ENCODE data around the gene DTHD1. TPM values are rescaled to one million over a fixed set of nuclear protein-coding genes. Genes with fewer than 3 reads are reported as not detected.

The DTHD1 gene
- total RNA-seq, 4 donors from 2014 or later, result 0.68 to 1.3 TPM; not detected in 2

- in situ Hi-C loops (cut with MboI; ENCODE audit: low pct_ligation_motif_present in 1 of 4, low pct_unique_long_range_greater_than_20kb in 1 of 4, low sequenced_read_pairs in 3 of 4), result loop anchor here (10.0 to 25.0 kb wide), 2 partner anchors 1031 to 1033 kb away; no protein-coding TSS in a partner anchor
- H3K4me3 ChIP-seq, result no peak overlapping the region
- no peak overlapping the region for H3K27ac ChIP-seq
- H3K36me3 ChIP-seq, result no peaks in the 10 kb centered on the region
- TF ChIP-seq POLR2A (IDR thresholded peaks at IDR 0.05) (no peak), CTCF (IDR thresholded peaks at IDR 0.05) (no peak), EP300 (IDR thresholded peaks at IDR 0.05; ENCODE audit: low read depth) (no peak), POLR2AphosphoS5 (IDR thresholded peaks at IDR 0.05) (no peak)
- intact Hi-C loops (cut with DNase I; ENCODE audit: low total_unique reads), result no loop called here
- 17 to 24% methylated on average over 2 of the region's 2 CpGs for WGBS, 2 donors (ENCODE audit: low coverage in 1 of 2)
- H3K9me3 ChIP-seq, result no peaks in the 10 kb centered on the region
- peaks cover 0 to 4% (median 0%) of the 10 kb centered on the region in 4 donors for H3K4me1 ChIP-seq
- H3K27me3 ChIP-seq, result peaks cover 3% of the 10 kb centered on the region
- DNase-seq, result no peak
Observed at GRCh38 chr4:36353998-36354397, 72.6 kb downstream of the DTHD1 start.

GRCh38 chr4:36358173-36358572 lies 76.8 kb downstream of the DTHD1 start:
- Histone ChIP-seq H3K27me3 (peaks cover 3% of the 10 kb centered on the region), H3K4me1 (no peaks in the 10 kb centered on the region), H3K9me3 (no peaks in the 10 kb centered on the region), H3K36me3 (no peaks in the 10 kb centered on the region), H3K27ac (no peak overlapping the region), H3K4me3 (no peak overlapping the region)
- in situ Hi-C loops (cut with MboI; ENCODE audit: low pct_ligation_motif_present in 1 of 4, low pct_unique_long_range_greater_than_20kb in 1 of 4, low sequenced_read_pairs in 3 of 4), result loop anchor here (10.0 to 25.0 kb wide), 2 partner anchors 1027 to 1029 kb away; no protein-coding TSS in a partner anchor
- intact Hi-C loops (cut with DNase I; ENCODE audit: low total_unique reads), result no loop called here
- 74 to 82% methylated on average over 3 to 4 of the region's 4 CpGs for WGBS, 2 donors (ENCODE audit: low coverage in 1 of 2)
- TF ChIP-seq EP300 (IDR thresholded peaks at IDR 0.05; ENCODE audit: low read depth), result no peak
- no peak for TF ChIP-seq POLR2A (IDR thresholded peaks at IDR 0.05)
- no peak for TF ChIP-seq POLR2AphosphoS5 (IDR thresholded peaks at IDR 0.05)
- TF ChIP-seq CTCF (IDR thresholded peaks at IDR 0.05), result no peak
- no peak for DNase-seq

GRCh38 chr4:36360755-36361154 lies 79.3 kb downstream of the DTHD1 start:
- in situ Hi-C loops (cut with MboI; ENCODE audit: low pct_ligation_motif_present in 1 of 4, low pct_unique_long_range_greater_than_20kb in 1 of 4, low sequenced_read_pairs in 3 of 4), result loop anchor here in 3 of 4 donors (25.0 kb wide), 1 partner anchor 1027 kb away; no protein-coding TSS in a partner anchor
- H3K27ac ChIP-seq, result no peak overlapping the region

GRCh38 chr4:36363024-36363423 lies 81.6 kb downstream of the DTHD1 start:
- Histone ChIP-seq H3K4me1 (no peaks in the 10 kb centered on the region), H3K36me3 (no peaks in the 10 kb centered on the region), H3K9me3 (no peaks in the 10 kb centered on the region), H3K27ac (no peak overlapping the region), H3K27me3 (no peaks in the 10 kb centered on the region), H3K4me3 (no peak overlapping the region)
- DNase-seq, result no peak
- in situ Hi-C loops (cut with MboI; ENCODE audit: low pct_ligation_motif_present in 1 of 4, low pct_unique_long_range_greater_than_20kb in 1 of 4, low sequenced_read_pairs in 3 of 4), result loop anchor here in 3 of 4 donors (25.0 kb wide), 1 partner anchor 1024 kb away; no protein-coding TSS in a partner anchor
- intact Hi-C loops (cut with DNase I; ENCODE audit: low total_unique reads), result no loop called here
- 79% methylated on average over 2 of the region's 2 CpGs; no CpG with 5 or more reads in 1 of the 2 donors for WGBS, 2 donors (ENCODE audit: low coverage in 1 of 2)
- TF ChIP-seq POLR2AphosphoS5 (IDR thresholded peaks at IDR 0.05) (no peak), EP300 (IDR thresholded peaks at IDR 0.05; ENCODE audit: low read depth) (no peak), POLR2A (IDR thresholded peaks at IDR 0.05) (no peak)

More at GRCh38 chr4:36360755-36361154, 79.3 kb downstream of the DTHD1 start:
- H3K27me3 ChIP-seq, result peaks cover 3% of the 10 kb centered on the region
- intact Hi-C loops (cut with DNase I; ENCODE audit: low total_unique reads), result no loop called here
- H3K4me3 ChIP-seq, result no peak overlapping the region
- H3K4me1 ChIP-seq, result no peaks in the 10 kb centered on the region
- H3K36me3 ChIP-seq, result no peaks in the 10 kb centered on the region
- H3K9me3 ChIP-seq, result no peaks in the 10 kb centered on the region
- no peak for DNase-seq
- TF ChIP-seq POLR2AphosphoS5 (IDR thresholded peaks at IDR 0.05) (no peak), CTCF (IDR thresholded peaks at IDR 0.05) (no peak), EP300 (IDR thresholded peaks at IDR 0.05; ENCODE audit: low read depth) (no peak), POLR2A (IDR thresholded peaks at IDR 0.05) (no peak)
